Panc1 (cell line): ENCODE data around the gene UQCR11. TPM values are rescaled to one million over a fixed set of nuclear protein-coding genes. Genes with fewer than 3 reads are reported as not detected.

ENCODE experiments used
- ATAC-seq: fragments of 200-7000 bp; cut with Tn5 transposase; 2 replicates; pipeline ENCODE4 v1.9.1; 2020; ENCODE audit warnings: mild to moderate bottlenecking, moderate library complexity
- BruUV-seq: library from RNA; stranded (reverse); fragments of 400-500 nt; replicated peaks from 2 replicates; lab custom pipeline; 2021; lab: Mats Ljungman, UMichigan
- CTCF ChIA-PET: fragments of 300-600 bp; sonication (Branson Sonifier 250); formaldehyde crosslinking; loops from one replicate; lab custom pipeline; 2022; ENCODE audit warnings: antibody characterized with exemption; lab: Charles Lee
- POLR2A ChIA-PET: fragments of 300-600 bp; sonication (Branson Sonifier 250); formaldehyde crosslinking; loops from one replicate; lab custom pipeline; 2022; ENCODE audit warnings: antibody characterized with exemption; lab: Charles Lee
- DNase-seq: peaks from one replicate; pipeline ENCODE4 v3.0.0-alpha.2; 2010; ENCODE audit warnings: low read depth, low spot score
- H3K27ac ChIP-seq: 2 replicates; pipeline ENCODE4 v1.5.1; 2011; ENCODE audit warnings: mild to moderate bottlenecking, low read length, inconsistent platforms
- H3K27me3 ChIP-seq: fragments of 200-500 bp; sonication (Bioruptor generic); 2 replicates; pipeline ENCODE4 v1.6.0; 2014; ENCODE audit warnings: low read length, inconsistent platforms; ENCODE audit not compliant: control insufficient read depth, insufficient read depth
- H3K36me3 ChIP-seq: fragments of 200-500 bp; sonication (Bioruptor generic); 2 replicates; pipeline ENCODE4 v1.5.1; 2014; ENCODE audit warnings: inconsistent platforms, mild to moderate bottlenecking, low read length, moderate library complexity; ENCODE audit not compliant: control insufficient read depth, insufficient read depth
- H3K4me1 ChIP-seq: 2 replicates; pipeline ENCODE4 v1.5.1; 2011; ENCODE audit warnings: inconsistent platforms, mild to moderate bottlenecking, low read length, moderate library complexity; ENCODE audit not compliant: control insufficient read depth, insufficient read depth
- H3K4me3 ChIP-seq, 2 experiments: 2 replicates each; pipeline ENCODE4 v1.5.1; 2011 to 2012; ENCODE audit warnings: low read depth in 2 of 2, low read length in 2 of 2, mild to moderate bottlenecking in 2 of 2, inconsistent platforms in 1 of 2, moderate library complexity in 1 of 2
- H3K9me3 ChIP-seq: fragments of 200-500 bp; sonication (Bioruptor generic); 2 replicates; pipeline ENCODE4 v1.5.1; 2014; ENCODE audit warnings: low read depth, mild to moderate bottlenecking, inconsistent platforms, low read length, moderate library complexity; ENCODE audit not compliant: control insufficient read depth, insufficient read depth
- CTCF ChIP-seq: fragments of 450-650 bp; IDR thresholded peaks from 2 replicates; pipeline ENCODE4 v1.5.1; 2017; ENCODE audit warnings: mild to moderate bottlenecking
- POLR2AphosphoS5 ChIP-seq: IDR thresholded peaks from 2 replicates; pipeline ENCODE4 v1.6.1; 2012; ENCODE audit warnings: mild to moderate bottlenecking, low read depth, low read length, moderate library complexity
- REST ChIP-seq, 2 experiments: IDR thresholded peaks; 2 replicates each; pipeline ENCODE4 v1.6.1; 2011 to 2012; ENCODE audit warnings: low read depth in 2 of 2, control low read depth in 1 of 2, low read length in 1 of 2, mild to moderate bottlenecking in 1 of 2, moderate library complexity in 1 of 2; ENCODE audit not compliant: insufficient read depth in 1 of 2
- SIN3A ChIP-seq: IDR thresholded peaks from 2 replicates; pipeline ENCODE4 v1.6.1; 2012; ENCODE audit warnings: low read depth, mild to moderate bottlenecking, low read length, moderate library complexity, borderline replicate concordance; ENCODE audit not compliant: insufficient read depth
- TCF7L2 ChIP-seq: IDR thresholded peaks from 2 replicates; pipeline ENCODE4 v1.6.1; 2011; ENCODE audit warnings: mild to moderate bottlenecking, low read depth, low read length, inconsistent platforms
- in situ Hi-C: cut with HindIII; loops from 2 replicates; pipeline ENCODE4 v1.10.0; 2016; ENCODE audit warnings: low sequenced_read_pairs, low pct_unique_long_range_greater_than_20kb
- intact Hi-C: fragments of 100-400 bp; cut with micrococcal nuclease; formaldehyde crosslinking; loops from one replicate; pipeline ENCODE4 v1.10.0; 2022; ENCODE audit not compliant: unreplicated experiment
- total RNA-seq: library from RNA; stranded (reverse); gene quantifications from one replicate; pipeline ENCODE4 v1.2.1, GENCODE V29; 2021; ENCODE audit not compliant: unreplicated experiment

UQCR11 gene
- total RNA-seq, 1 experiment from 2014 or later, result 300 TPM

GRCh38 chr19:1610579-1610978 is 5.3 kb upstream of the UQCR11 start:
- CTCF ChIA-PET, result no interaction called here
- no peak for ATAC-seq
- in situ Hi-C loops, result no loop called here
- H3K27ac ChIP-seq, result no peak overlapping the region
- no peak overlapping the region for H3K4me3 ChIP-seq
- POLR2A ChIA-PET, result no interaction called here
- no peak for TF ChIP-seq CTCF
- no peak for TF ChIP-seq SIN3A
- TF ChIP-seq REST (IDR thresholded peaks at IDR 0.05; ENCODE audit: insufficient read depth in 1 of 2, low read depth in 2 of 2, low read length in 1 of 2), result no peak
- no peak for TF ChIP-seq TCF7L2
- TF ChIP-seq POLR2AphosphoS5, result no peak
- H3K4me1 ChIP-seq, result peaks cover 22% of the 10 kb centered on the region
- intact Hi-C loops, result no loop called here
- no peaks in the 10 kb centered on the region for H3K36me3 ChIP-seq
- no peak for DNase-seq
- H3K27me3 ChIP-seq, result no peaks in the 10 kb centered on the region
- no TSS peak for BruUV-seq
- no peaks in the 10 kb centered on the region for H3K9me3 ChIP-seq

GRCh38 chr19:1609680-1610474 is 4.6 kb upstream of the UQCR11 start:
- no peak for ATAC-seq
- in situ Hi-C loops, result no loop called here
- Histone ChIP-seq H3K36me3 (no peaks in the 10 kb centered on the region; the same call in 1 of the 2 replicates), H3K4me3 (no peak overlapping the region), H3K4me1 (peaks cover 22% of the 10 kb centered on the region), H3K27me3 (no peaks in the 10 kb centered on the region), H3K9me3 (no peaks in the 10 kb centered on the region), H3K27ac (no peak overlapping the region)
- BruUV-seq, result no TSS peak
- CTCF ChIA-PET, result no interaction called here
- no peak for DNase-seq
- no peak for TF ChIP-seq REST (IDR thresholded peaks at IDR 0.05; ENCODE audit: insufficient read depth in 1 of 2, low read depth in 2 of 2, low read length in 1 of 2)
- TF ChIP-seq SIN3A, result no peak
- no peak for TF ChIP-seq TCF7L2
- TF ChIP-seq POLR2AphosphoS5, result no peak
- no peak for TF ChIP-seq CTCF
- intact Hi-C loops, result no loop called here
- POLR2A ChIA-PET, result no interaction called here
